Liver (tissue), 9 donors: ENCODE results near the gene DDX39A. TPM values are rescaled to one million over a fixed set of nuclear protein-coding genes. Genes with fewer than 3 reads are reported as not detected.
A peak's percentile ranks its signal among the peaks of the same experiment; 100 is the strongest.

Experiments used
- DNase-seq: peaks from one replicate; pipeline ENCODE4 v3.0.0-alpha.2; 2017; ENCODE audit warnings: low spot score
- H3K27ac ChIP-seq, 2 donors: one replicate each; pipeline ENCODE4 v1.7.0; 2013; ENCODE audit warnings: inconsistent platforms in 2 of 2, low read length in 2 of 2, control low read depth in 1 of 2, low read depth in 1 of 2, mild to moderate bottlenecking in 1 of 2
- H3K27me3 ChIP-seq, 4 donors: one replicate each; pipeline versions ENCODE4 v1.6.1 to v1.7.0; 2013; ENCODE audit warnings: low read length in 3 of 4, inconsistent platforms in 1 of 4, mild to moderate bottlenecking in 1 of 4, moderate library complexity in 1 of 4; ENCODE audit not compliant: control insufficient read depth in 4 of 4, insufficient read depth in 4 of 4
- H3K36me3 ChIP-seq, 4 donors: one replicate each; pipeline versions ENCODE4 v1.6.1 to v1.7.0; 2013; ENCODE audit warnings: low read length in 3 of 4, mild to moderate bottlenecking in 3 of 4, low read depth in 1 of 4, moderate library complexity in 1 of 4; ENCODE audit not compliant: control insufficient read depth in 4 of 4, insufficient read depth in 3 of 4
- H3K4me1 ChIP-seq, 4 donors: one replicate each; pipeline versions ENCODE4 v1.6.1 to v1.7.0; 2013; ENCODE audit warnings: low read length in 3 of 4, mild to moderate bottlenecking in 3 of 4, moderate library complexity in 1 of 4; ENCODE audit not compliant: control insufficient read depth in 4 of 4, insufficient read depth in 4 of 4
- H3K4me3 ChIP-seq, 3 donors: one replicate each; pipeline versions ENCODE4 v1.6.1 to v1.7.0; 2013; ENCODE audit warnings: low read length in 3 of 3, control low read depth in 1 of 3, low read depth in 1 of 3, mild to moderate bottlenecking in 1 of 3
- H3K9ac ChIP-seq, 2 donors: one replicate each; pipeline ENCODE4 v1.7.0; 2013; ENCODE audit warnings: low read length in 2 of 2, mild to moderate bottlenecking in 2 of 2, moderate library complexity in 2 of 2, control low read depth in 1 of 2, low read depth in 1 of 2
- H3K9me3 ChIP-seq, 4 donors: one replicate each; pipeline versions ENCODE4 v1.6.1 to v1.7.0; 2013; ENCODE audit warnings: low read length in 3 of 4; ENCODE audit not compliant: control insufficient read depth in 4 of 4
- EGR1 ChIP-seq, 2 donors: IDR thresholded peaks; 2 replicates each; pipeline ENCODE4 v1.6.1; 2016 to 2018; ENCODE audit warnings: antibody characterized with exemption in 2 of 2, low read depth in 2 of 2
- FOXA2 ChIP-seq: IDR thresholded peaks from 2 replicates; pipeline ENCODE4 v1.6.1; 2016; ENCODE audit warnings: antibody characterized with exemption
- GABPA ChIP-seq, 2 donors: IDR thresholded peaks in 1 of 2; conservative IDR thresholded peaks in 1 of 2; 2 replicates each; pipeline ENCODE4 v1.6.1; 2016; ENCODE audit warnings: antibody characterized with exemption in 2 of 2, mild to moderate bottlenecking in 1 of 2, moderate library complexity in 1 of 2
- HNF4A ChIP-seq, 2 donors: conservative IDR thresholded peaks; 2 replicates each; pipeline ENCODE4 v1.6.1; 2016; ENCODE audit warnings: antibody characterized with exemption in 2 of 2, mild to moderate bottlenecking in 2 of 2
- JUND ChIP-seq, 2 donors: IDR thresholded peaks; 2 replicates each; pipeline ENCODE4 v1.6.1; 2016; ENCODE audit warnings: antibody characterized with exemption in 2 of 2
- NR2F2 ChIP-seq: IDR thresholded peaks from 2 replicates; pipeline ENCODE4 v1.6.1; 2016; ENCODE audit warnings: antibody characterized with exemption
- RAD21 ChIP-seq, 2 donors: IDR thresholded peaks; 2 replicates each; pipeline ENCODE4 v1.6.1; 2016; ENCODE audit warnings: antibody characterized with exemption in 2 of 2, mild to moderate bottlenecking in 2 of 2
- RXRA ChIP-seq, 2 donors: IDR thresholded peaks; 2 replicates each; pipeline ENCODE4 v1.6.1; 2017 to 2018; ENCODE audit warnings: antibody characterized with exemption in 2 of 2, mild to moderate bottlenecking in 1 of 2
- SP1 ChIP-seq: IDR thresholded peaks from 2 replicates; pipeline ENCODE4 v1.6.1; 2018; ENCODE audit warnings: antibody characterized with exemption, mild to moderate bottlenecking
- TAF1 ChIP-seq: conservative IDR thresholded peaks from 2 replicates; pipeline ENCODE4 v1.6.1; 2016; ENCODE audit warnings: antibody characterized with exemption, mild to moderate bottlenecking
- YY1 ChIP-seq: IDR thresholded peaks from 2 replicates; pipeline ENCODE4 v1.6.1; 2016; ENCODE audit warnings: antibody characterized with exemption, mild to moderate bottlenecking
- WGBS: extraction: QIAGEN DNeasy Blood & Tissue Kit; methylation state at CpG from one replicate; pipeline ENCODE4 v1.1.7; 2013; 5-methylcytosine and 5-hydroxymethylcytosine counted together
- polyA plus RNA-seq, 2 donors: library from polyadenylated mRNA; stranded (reverse) in 1 of 2; unstranded in 1 of 2; fragments of 200-250 nt in 1 of 2; fragments of >200 nt in 1 of 2; fragmentation: Nextera tagmentation in 1 of 2; extraction: Ambion mirVana in 1 of 2; gene quantifications; one replicate each; pipeline versions ENCODE4 v1.2.1 to v1.2.3, GENCODE V29; 2013 to 2015
- total RNA-seq, 2 donors: library from RNA; depleted of rRNA; stranded (reverse); fragments of >200 nt; gene quantifications; one replicate each; pipeline ENCODE4 v1.2.3, GENCODE V29; 2014
- TF ChIP-seq, protein P1 (sequence below): IDR thresholded peaks from 2 replicates; pipeline ENCODE4 v1.6.1; 2016; ENCODE audit warnings: antibody characterized with exemption
- TF ChIP-seq, protein P2 (sequence below): IDR thresholded peaks from 2 replicates; pipeline ENCODE4 v1.6.1; 2016; ENCODE audit warnings: antibody characterized with exemption, mild to moderate bottlenecking
- TF ChIP-seq, protein P3 (sequence below): fragments of 150-350 bp; IDR thresholded peaks from 2 replicates; pipeline ENCODE4 v1.5.1; 2017; ENCODE audit warnings: improper control_type of control experiment, low read depth, low read length; ENCODE audit not compliant: missing input control
- TF ChIP-seq, protein P4 (sequence below): IDR thresholded peaks from 2 replicates; pipeline ENCODE4 v1.6.1; 2016; ENCODE audit warnings: antibody characterized with exemption
- TF ChIP-seq, protein P5 (sequence below): IDR thresholded peaks from 2 replicates; pipeline ENCODE4 v1.6.1; 2016; ENCODE audit warnings: antibody characterized with exemption
- donor health status: healthy.
- donor health status: healthy.
- donor health status: healthy.
- donor health status: healthy.
- donor health status: healthy.

Gene DDX39A
- total and polyA plus RNA-seq, 4 donors, result 24.9 to 54.7 (median 35.4) TPM

DNA sequence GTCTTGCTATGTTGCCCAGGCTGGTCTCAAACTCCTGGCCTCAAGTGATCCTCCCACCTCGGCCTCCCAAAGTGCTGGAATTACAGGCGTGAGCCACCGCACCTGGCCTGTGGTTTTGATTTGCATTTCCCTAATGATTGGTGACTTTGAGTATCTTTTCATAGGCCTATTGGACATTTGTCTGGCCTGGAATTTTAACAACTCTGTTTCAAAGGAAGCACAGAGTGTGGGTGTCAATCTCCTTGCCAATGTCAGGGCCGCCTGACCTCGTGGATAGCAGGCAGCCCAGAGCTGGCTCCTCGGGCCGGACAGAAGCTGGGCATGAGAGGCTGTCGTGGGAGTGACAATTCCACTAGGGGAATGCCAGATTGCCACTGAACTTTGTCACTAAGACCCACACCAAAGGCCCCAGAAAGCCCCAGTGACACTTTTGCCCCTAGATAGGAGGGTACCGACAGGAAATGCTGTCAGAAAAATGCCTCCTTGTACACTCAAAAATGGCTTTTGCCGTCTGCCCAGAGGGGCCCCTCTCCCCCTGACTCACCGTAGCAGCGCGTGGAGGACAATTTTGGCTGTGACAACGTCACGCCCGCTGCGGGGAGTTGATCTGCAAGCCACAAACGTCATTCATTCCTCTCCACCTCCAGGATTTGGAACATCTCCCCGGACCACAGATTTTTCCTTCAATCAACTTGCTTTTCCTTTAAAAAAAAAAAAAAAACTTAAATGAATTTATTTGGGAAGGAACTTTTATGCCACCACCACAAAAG is 49.6 kb downstream of the DDX39A start:
- Histone ChIP-seq H3K27me3 (no peaks in the 10 kb centered on the region), H3K9me3 (no peaks in the 10 kb centered on the region), H3K9ac (peak overlapping the region in 1 of 2 donors; percentile 67), H3K36me3 (no peaks in the 10 kb centered on the region), H3K4me1 (peaks cover 0 to 5% (median 2%) of the 10 kb centered on the region in 4 donors), H3K27ac (peak overlapping the region; percentile 66 to 78), H3K4me3 (no peak overlapping the region)
- TF ChIP-seq TAF1, result no peak
- TF ChIP-seq, protein P1, sequence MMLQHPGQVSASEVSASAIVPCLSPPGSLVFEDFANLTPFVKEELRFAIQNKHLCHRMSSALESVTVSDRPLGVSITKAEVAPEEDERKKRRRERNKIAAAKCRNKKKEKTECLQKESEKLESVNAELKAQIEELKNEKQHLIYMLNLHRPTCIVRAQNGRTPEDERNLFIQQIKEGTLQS, result no peak
- TF ChIP-seq RAD21 (IDR thresholded peaks at IDR 0.05), result no peak
- TF ChIP-seq GABPA (IDR thresholded peaks at IDR 0.05 in 1 of 2, conservative IDR thresholded peaks at IDR 0.05 in 1 of 2), result no peak
- TF ChIP-seq JUND (IDR thresholded peaks at IDR 0.05), result no peak
- TF ChIP-seq, protein P2, sequence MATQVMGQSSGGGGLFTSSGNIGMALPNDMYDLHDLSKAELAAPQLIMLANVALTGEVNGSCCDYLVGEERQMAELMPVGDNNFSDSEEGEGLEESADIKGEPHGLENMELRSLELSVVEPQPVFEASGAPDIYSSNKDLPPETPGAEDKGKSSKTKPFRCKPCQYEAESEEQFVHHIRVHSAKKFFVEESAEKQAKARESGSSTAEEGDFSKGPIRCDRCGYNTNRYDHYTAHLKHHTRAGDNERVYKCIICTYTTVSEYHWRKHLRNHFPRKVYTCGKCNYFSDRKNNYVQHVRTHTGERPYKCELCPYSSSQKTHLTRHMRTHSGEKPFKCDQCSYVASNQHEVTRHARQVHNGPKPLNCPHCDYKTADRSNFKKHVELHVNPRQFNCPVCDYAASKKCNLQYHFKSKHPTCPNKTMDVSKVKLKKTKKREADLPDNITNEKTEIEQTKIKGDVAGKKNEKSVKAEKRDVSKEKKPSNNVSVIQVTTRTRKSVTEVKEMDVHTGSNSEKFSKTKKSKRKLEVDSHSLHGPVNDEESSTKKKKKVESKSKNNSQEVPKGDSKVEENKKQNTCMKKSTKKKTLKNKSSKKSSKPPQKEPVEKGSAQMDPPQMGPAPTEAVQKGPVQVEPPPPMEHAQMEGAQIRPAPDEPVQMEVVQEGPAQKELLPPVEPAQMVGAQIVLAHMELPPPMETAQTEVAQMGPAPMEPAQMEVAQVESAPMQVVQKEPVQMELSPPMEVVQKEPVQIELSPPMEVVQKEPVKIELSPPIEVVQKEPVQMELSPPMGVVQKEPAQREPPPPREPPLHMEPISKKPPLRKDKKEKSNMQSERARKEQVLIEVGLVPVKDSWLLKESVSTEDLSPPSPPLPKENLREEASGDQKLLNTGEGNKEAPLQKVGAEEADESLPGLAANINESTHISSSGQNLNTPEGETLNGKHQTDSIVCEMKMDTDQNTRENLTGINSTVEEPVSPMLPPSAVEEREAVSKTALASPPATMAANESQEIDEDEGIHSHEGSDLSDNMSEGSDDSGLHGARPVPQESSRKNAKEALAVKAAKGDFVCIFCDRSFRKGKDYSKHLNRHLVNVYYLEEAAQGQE, result no peak
- TF ChIP-seq, protein P3, sequence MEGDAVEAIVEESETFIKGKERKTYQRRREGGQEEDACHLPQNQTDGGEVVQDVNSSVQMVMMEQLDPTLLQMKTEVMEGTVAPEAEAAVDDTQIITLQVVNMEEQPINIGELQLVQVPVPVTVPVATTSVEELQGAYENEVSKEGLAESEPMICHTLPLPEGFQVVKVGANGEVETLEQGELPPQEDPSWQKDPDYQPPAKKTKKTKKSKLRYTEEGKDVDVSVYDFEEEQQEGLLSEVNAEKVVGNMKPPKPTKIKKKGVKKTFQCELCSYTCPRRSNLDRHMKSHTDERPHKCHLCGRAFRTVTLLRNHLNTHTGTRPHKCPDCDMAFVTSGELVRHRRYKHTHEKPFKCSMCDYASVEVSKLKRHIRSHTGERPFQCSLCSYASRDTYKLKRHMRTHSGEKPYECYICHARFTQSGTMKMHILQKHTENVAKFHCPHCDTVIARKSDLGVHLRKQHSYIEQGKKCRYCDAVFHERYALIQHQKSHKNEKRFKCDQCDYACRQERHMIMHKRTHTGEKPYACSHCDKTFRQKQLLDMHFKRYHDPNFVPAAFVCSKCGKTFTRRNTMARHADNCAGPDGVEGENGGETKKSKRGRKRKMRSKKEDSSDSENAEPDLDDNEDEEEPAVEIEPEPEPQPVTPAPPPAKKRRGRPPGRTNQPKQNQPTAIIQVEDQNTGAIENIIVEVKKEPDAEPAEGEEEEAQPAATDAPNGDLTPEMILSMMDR, result no peak
- TF ChIP-seq YY1, result no peak
- TF ChIP-seq NR2F2, result no peak
- TF ChIP-seq HNF4A (conservative IDR thresholded peaks at IDR 0.05), result no peak
- TF ChIP-seq, protein P4, sequence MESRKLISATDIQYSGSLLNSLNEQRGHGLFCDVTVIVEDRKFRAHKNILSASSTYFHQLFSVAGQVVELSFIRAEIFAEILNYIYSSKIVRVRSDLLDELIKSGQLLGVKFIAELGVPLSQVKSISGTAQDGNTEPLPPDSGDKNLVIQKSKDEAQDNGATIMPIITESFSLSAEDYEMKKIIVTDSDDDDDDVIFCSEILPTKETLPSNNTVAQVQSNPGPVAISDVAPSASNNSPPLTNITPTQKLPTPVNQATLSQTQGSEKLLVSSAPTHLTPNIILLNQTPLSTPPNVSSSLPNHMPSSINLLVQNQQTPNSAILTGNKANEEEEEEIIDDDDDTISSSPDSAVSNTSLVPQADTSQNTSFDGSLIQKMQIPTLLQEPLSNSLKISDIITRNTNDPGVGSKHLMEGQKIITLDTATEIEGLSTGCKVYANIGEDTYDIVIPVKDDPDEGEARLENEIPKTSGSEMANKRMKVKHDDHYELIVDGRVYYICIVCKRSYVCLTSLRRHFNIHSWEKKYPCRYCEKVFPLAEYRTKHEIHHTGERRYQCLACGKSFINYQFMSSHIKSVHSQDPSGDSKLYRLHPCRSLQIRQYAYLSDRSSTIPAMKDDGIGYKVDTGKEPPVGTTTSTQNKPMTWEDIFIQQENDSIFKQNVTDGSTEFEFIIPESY, result no peak
- TF ChIP-seq RXRA (IDR thresholded peaks at IDR 0.05), result no peak
- no peak for TF ChIP-seq FOXA2
- 57% methylated on average over 19 of the region's 19 CpGs for WGBS
- no peak for DNase-seq

DNA sequence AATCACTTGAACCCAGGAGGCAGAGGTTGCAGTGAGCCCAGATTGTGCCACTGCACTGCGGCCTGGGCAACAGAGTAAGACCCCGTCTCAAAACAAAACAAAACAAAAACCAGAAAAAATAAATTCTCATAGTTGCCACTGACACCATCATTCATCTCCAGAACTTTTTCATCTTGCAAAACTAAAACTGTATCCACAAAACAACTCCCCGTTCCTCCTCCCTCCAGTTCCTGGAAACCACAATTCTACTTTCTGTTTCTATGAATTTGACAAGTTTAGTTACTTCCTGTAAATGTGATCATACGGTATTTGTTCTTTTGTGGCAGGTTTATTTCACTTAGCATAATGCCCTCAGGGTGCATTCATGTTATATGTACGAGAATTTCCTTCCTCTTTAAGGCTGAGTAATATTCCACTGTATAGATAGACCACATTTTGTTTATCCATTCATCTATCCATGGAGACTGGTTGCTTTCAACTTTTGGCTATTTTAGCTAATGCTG is 51.1 kb downstream of the DDX39A start:
- H3K4me3 ChIP-seq, result no peak overlapping the region
- H3K36me3 ChIP-seq, result no peaks in the 10 kb centered on the region
- H3K4me1 ChIP-seq, result peaks cover 0 to 8% (median 3%) of the 10 kb centered on the region in 4 donors
- peak overlapping the region; percentile 14 to 50 for H3K27ac ChIP-seq
- H3K9me3 ChIP-seq, result no peaks in the 10 kb centered on the region
- TF ChIP-seq EGR1 (IDR thresholded peaks at IDR 0.05; ENCODE audit: low read depth in 2 of 2) (no peak), RAD21 (IDR thresholded peaks at IDR 0.05) (peak in 1 of 2 donors; percentile 17), SP1 (peak; percentile 10), NR2F2 (no peak)
- TF ChIP-seq, protein P5, sequence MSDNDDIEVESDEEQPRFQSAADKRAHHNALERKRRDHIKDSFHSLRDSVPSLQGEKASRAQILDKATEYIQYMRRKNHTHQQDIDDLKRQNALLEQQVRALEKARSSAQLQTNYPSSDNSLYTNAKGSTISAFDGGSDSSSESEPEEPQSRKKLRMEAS, result no peak
- no peak overlapping the region for H3K9ac ChIP-seq
- H3K27me3 ChIP-seq, result no peaks in the 10 kb centered on the region
- no peak for DNase-seq
- WGBS, result 68% methylated on average over 5 of the region's 5 CpGs
